ENCODE results near the gene PHLDB2. TPM values are rescaled to one million over a fixed set of nuclear protein-coding genes. Genes with fewer than 3 reads are reported as not detected.

Gene PHLDB2
- total RNA-seq = 100 to 1,000 TPM in 2 of 4 donors, 10 to 100 TPM in 2; 63.6 to 154 (median 107) TPM

DNA sequence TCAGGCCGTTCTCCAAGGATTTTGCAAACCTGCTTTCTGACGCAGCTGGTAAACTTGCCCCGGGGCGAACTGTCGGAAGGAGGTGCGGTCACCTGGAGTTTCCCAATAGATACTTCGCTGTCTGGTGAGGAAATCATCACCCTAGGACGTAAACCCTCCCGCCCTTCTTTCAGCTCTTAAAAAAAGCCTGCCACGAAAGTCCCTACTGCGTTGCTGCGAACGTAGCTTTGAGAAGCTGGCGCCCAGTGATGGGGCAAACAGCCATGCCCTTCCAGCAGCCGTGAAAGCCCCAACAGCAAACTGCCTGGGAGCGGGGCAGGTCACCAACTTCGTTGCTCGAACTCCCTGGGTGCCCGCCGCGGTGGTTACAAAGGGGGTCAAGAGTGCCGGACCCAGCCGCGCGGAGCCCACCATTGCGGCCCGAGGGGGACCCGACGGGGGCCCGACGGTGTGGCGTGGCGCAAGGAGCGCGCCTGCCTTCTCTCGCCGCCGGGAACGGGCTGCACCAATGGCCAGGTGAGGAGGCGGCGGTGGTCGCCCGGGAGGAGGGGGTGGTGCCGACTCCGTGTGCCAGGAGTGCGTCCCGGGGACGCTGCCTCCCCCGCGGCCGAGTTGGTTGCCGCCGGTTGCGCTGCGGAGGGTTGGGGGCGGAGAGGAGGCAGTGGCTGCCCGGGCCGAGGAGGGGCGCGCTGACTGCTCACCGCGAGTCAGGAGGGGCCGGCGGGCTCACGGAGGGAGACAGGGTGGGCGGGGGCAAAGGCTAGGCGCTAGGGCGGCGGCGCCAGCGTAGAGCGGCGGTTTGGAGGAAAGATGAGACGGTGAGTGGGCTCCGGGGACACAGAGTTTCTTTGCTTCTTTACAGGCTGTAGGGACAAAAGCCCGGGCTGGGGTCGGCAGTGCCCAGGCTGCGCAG, at the start of gene PHLDB2:
TSS of gene PHLDB2 (plus strand) at position 205 of the 913 bp plus-strand sequence. CDS start 24,813 bp downstream, outside the sequence.
- TF ChIP-seq POLR2AphosphoS5 (IDR thresholded peaks at IDR 0.05) = peak; percentile 60 to 78
- peak; percentile 11 for TF ChIP-seq POLR2A (IDR thresholded peaks at IDR 0.05; ENCODE audit: low read depth)
- TF ChIP-seq, protein P1, sequence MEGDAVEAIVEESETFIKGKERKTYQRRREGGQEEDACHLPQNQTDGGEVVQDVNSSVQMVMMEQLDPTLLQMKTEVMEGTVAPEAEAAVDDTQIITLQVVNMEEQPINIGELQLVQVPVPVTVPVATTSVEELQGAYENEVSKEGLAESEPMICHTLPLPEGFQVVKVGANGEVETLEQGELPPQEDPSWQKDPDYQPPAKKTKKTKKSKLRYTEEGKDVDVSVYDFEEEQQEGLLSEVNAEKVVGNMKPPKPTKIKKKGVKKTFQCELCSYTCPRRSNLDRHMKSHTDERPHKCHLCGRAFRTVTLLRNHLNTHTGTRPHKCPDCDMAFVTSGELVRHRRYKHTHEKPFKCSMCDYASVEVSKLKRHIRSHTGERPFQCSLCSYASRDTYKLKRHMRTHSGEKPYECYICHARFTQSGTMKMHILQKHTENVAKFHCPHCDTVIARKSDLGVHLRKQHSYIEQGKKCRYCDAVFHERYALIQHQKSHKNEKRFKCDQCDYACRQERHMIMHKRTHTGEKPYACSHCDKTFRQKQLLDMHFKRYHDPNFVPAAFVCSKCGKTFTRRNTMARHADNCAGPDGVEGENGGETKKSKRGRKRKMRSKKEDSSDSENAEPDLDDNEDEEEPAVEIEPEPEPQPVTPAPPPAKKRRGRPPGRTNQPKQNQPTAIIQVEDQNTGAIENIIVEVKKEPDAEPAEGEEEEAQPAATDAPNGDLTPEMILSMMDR (IDR thresholded peaks at IDR 0.05) = peak in 1 of 3 experiments; percentile 7
- peak; percentile 13 for TF ChIP-seq EP300 (IDR thresholded peaks at IDR 0.05)
- H3K27me3 ChIP-seq = no peaks in the 10 kb centered on the region
- H3K4me1 ChIP-seq = peaks cover 30 to 50% (median 43%) of the 10 kb centered on the region in 4 donors
- peak within 1 kb of the TSS; percentile 98 to 99 (median 98) for H3K27ac ChIP-seq (replicated peaks in 1 of 4)
- no peaks in the 10 kb centered on the region for H3K36me3 ChIP-seq
- H3K4me3 ChIP-seq = peak within 1 kb of the TSS; percentile 83 to 96 (median 86)
- under 1% methylated on average over 26 of the region's 78 CpGs for WGBS
- no peak for DNase-seq (ENCODE audit: extremely low spot score)
- H3K9me3 ChIP-seq = no peaks in the 10 kb centered on the region
- intact Hi-C loops (cut with DNase I) = no loop called here

DNA sequence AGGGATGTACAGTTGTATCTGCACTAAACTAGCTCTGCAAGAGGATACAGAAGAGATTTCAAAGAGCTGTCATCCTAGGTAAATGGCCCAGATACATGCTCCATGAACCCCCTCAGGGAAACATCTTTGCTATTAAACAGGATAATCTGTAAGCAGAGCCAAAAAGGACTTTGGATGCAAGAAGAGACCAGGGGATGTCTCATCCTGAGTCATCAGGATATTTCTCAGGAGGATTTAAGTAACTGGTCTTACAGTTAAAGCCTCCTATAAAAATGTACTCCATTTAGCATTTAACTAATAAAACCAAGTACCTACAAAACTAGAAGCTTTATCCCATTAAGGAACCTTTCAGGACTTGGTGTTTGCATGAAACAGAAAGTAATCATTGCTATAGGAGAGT, 48.2 kb upstream of the PHLDB2 start:
- intact Hi-C loops (cut with DNase I) = no loop called here
- Histone ChIP-seq H3K36me3 (no peaks in the 10 kb centered on the region), H3K4me1 (peaks cover 8 to 42% (median 19%) of the 10 kb centered on the region in 4 donors), H3K4me3 (no peak overlapping the region), H3K27ac (replicated peaks in 1 of 4) (no peak overlapping the region), H3K9me3 (peaks cover 0 to 3% (median 0%) of the 10 kb centered on the region in 4 donors), H3K27me3 (no peaks in the 10 kb centered on the region)
- no peak for DNase-seq (ENCODE audit: extremely low spot score)
- TF ChIP-seq POLR2AphosphoS5 (IDR thresholded peaks at IDR 0.05) (no peak), POLR2A (IDR thresholded peaks at IDR 0.05; ENCODE audit: low read depth) (no peak), EP300 (IDR thresholded peaks at IDR 0.05) (no peak)
- TF ChIP-seq, protein P1 (IDR thresholded peaks at IDR 0.05) = no peak

DNA sequence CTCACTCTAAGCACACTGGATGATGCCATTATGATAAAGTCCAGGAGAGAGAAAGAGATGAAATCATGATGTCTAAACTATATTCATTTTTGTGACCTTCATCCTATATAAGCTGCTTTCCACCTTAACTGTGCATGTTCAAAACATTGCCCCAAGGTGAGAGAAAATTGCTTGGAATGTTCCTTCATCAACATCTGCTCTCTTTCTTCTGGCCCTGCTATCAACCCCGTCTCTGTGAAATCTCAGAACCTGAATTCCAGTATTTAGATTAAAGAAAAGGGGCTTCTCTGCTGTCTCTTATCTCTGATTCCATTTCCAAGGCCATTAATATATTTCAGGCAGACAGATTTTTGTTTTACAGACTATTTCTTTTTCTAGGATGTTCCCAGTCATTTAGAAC, 47.3 kb upstream of the PHLDB2 start:
- intact Hi-C loops (cut with DNase I) = no loop called here

DNA sequence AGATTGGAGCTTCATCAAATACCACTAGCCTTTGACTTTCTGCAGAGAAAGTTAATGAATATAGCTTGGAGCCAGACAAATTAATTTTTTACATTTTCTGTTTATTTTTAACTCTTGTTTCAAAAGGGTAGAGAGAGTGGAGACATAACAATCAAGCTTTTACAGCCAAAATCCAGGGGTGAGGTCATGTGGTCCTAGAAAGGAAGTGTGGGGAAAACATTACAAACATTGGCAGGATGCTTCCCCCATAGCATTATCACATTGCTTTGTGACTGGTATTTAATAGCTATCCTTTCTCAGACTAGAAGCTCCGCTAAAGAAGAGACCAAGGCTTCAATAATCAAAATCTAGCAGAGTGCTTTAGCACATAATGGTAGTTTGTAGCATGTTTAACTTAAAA, 46.4 kb upstream of the PHLDB2 start:
- no peaks in the 10 kb centered on the region for H3K27me3 ChIP-seq
- H3K4me1 ChIP-seq = peaks cover 8 to 42% (median 19%) of the 10 kb centered on the region in 4 donors
- no peak for DNase-seq (ENCODE audit: extremely low spot score)
- H3K4me3 ChIP-seq = no peak overlapping the region
- TF ChIP-seq EP300 (IDR thresholded peaks at IDR 0.05) = no peak
- TF ChIP-seq POLR2AphosphoS5 (IDR thresholded peaks at IDR 0.05) = no peak
- no peak for TF ChIP-seq POLR2A (IDR thresholded peaks at IDR 0.05; ENCODE audit: low read depth)
- TF ChIP-seq, protein P1 (IDR thresholded peaks at IDR 0.05) = no peak
- no peaks in the 10 kb centered on the region for H3K36me3 ChIP-seq
- WGBS = 91% methylated on average over 1 of the region's 1 CpG
- intact Hi-C loops (cut with DNase I) = no loop called here
- H3K27ac ChIP-seq (replicated peaks in 1 of 4) = no peak overlapping the region
- peaks cover 0 to 5% (median 0%) of the 10 kb centered on the region in 4 donors for H3K9me3 ChIP-seq

More for the DNA sequence above, 47.3 kb upstream of the PHLDB2 start:
- Histone ChIP-seq H3K4me3 (no peak overlapping the region), H3K9me3 (peaks cover 0 to 5% (median 0%) of the 10 kb centered on the region in 4 donors), H3K36me3 (no peaks in the 10 kb centered on the region), H3K27ac (replicated peaks in 1 of 4) (no peak overlapping the region), H3K4me1 (peaks cover 8 to 42% (median 19%) of the 10 kb centered on the region in 4 donors), H3K27me3 (no peaks in the 10 kb centered on the region)
- no peak for DNase-seq (ENCODE audit: extremely low spot score)
- no peak for TF ChIP-seq POLR2A (IDR thresholded peaks at IDR 0.05; ENCODE audit: low read depth)
- TF ChIP-seq, protein P1 (IDR thresholded peaks at IDR 0.05) = no peak
- TF ChIP-seq EP300 (IDR thresholded peaks at IDR 0.05) = no peak
- TF ChIP-seq POLR2AphosphoS5 (IDR thresholded peaks at IDR 0.05) = no peak
- WGBS = 95% methylated on average over 1 of the region's 1 CpG

Data from esophagus muscularis mucosa (tissue), 4 donors.